ENCODE results near the gene AGAP2. TPM values are rescaled to one million over a fixed set of nuclear protein-coding genes. Genes with fewer than 3 reads are reported as not detected.
A peak's percentile ranks its signal among the peaks of the same experiment; 100 is the strongest.

The AGAP2 gene
- total and polyA plus RNA-seq, 2 of the 8 experiments (the other 6 are each of a cell fraction or from before 2014, with no cell fraction given): 1.5 TPM

GRCh38 chr12:57771873-57772428, 33.4 kb upstream of the AGAP2 start, which contains the start of gene METTL1:
Gene METTL1, minus strand, starts transcription at chr12:57772105. Its CDS starts 22 bp downstream, at chr12:57772083.
- peak within 1 kb of the TSS; percentile 99 for H3K27ac ChIP-seq (ENCODE audit: low read depth, low read length)
- H4K91ac ChIP-seq (replicated peaks; ENCODE audit: insufficient read length, low read length): peak within 1 kb of the TSS; percentile 96
- WGBS, 2 experiments (ENCODE audit: extremely low coverage in 1 of 2, insufficient coverage in 1 of 2, insufficient read length in 1 of 2, insufficient replicate concordance in 2 of 2, low coverage in 1 of 2, low lambda C conversion rate in 2 of 2, missing lambda C conversion rate in 1 of 2): 2% methylated on average over 27 of the region's 28 CpGs; no CpG with 5 or more reads in 1 of the 2 experiments
- H3K18ac ChIP-seq (ENCODE audit: extremely low read depth, low read length): peak within 1 kb of the TSS; percentile 99
- H2AK5ac ChIP-seq (ENCODE audit: low read depth, low read length): peak within 1 kb of the TSS; percentile 65; the same call in 1 of the 2 replicates
- H3K56ac ChIP-seq (replicated peaks; ENCODE audit: insufficient read length, low read depth, low read length): peak within 1 kb of the TSS; percentile 85
- H3K27me3 ChIP-seq (replicated peaks in 1 of 4; ENCODE audit: control insufficient read depth in 3 of 4, extremely low read depth in 1 of 4, insufficient read depth in 3 of 4, low read length in 3 of 4): peaks cover 0 to 6% (median 3%) of the 10 kb centered on the region in 4 experiments; a peak in 4 of 7 replicates
- no peaks in the 10 kb centered on the region for H4K20me1 ChIP-seq (replicated peaks in 1 of 2; ENCODE audit: control insufficient read depth in 1 of 2, insufficient read depth in 2 of 2, low read length in 2 of 2)
- peak within 1 kb of the TSS; percentile 79 to 99 (median 95) for H3K4me3 ChIP-seq (ENCODE audit: extremely low read depth in 1 of 4, insufficient read depth in 2 of 4, low read depth in 3 of 4, low read length in 4 of 4)
- H3K9ac ChIP-seq (replicated peaks in 1 of 4; ENCODE audit: extremely low read depth in 1 of 4, low read depth in 3 of 4, low read length in 3 of 4): peak within 1 kb of the TSS; percentile 98 to 100 (median 99)
- peaks cover 10 to 17% (median 13%) of the 10 kb centered on the region in 4 experiments; a peak in 7 of 8 replicates for H3K36me3 ChIP-seq (ENCODE audit: control insufficient read depth in 2 of 4, insufficient read depth in 4 of 4, low read length in 3 of 4)
- ChIA-PET CTCF (ENCODE audit: partially characterized antibody) (interaction anchor here (1.0 to 4.5 kb wide), 5 partner anchors 11 to 78 kb away, joined by 3 to 28 read pairs (median 7); partner anchors contain the start of genes OS9 and TSFM), POLR2A (ENCODE audit: partially characterized antibody) (interaction anchor here (0.7 to 2.0 kb wide), 31 partner anchors 9 to 179 kb away, joined by 3 to 22 read pairs (median 4); partner anchors contain the start of genes CTDSP2, MARCHF9, TSFM and TSPAN31)
- peak within 1 kb of the TSS; percentile 99 for H2BK15ac ChIP-seq (ENCODE audit: low read length)
- FAIRE-seq (no peak), DNase-seq (ENCODE audit: low read depth in 1 of 2, low spot score in 2 of 2) (peak; percentile 91 to 96)
- peak within 1 kb of the TSS; percentile 100 for H4K8ac ChIP-seq (ENCODE audit: extremely low read depth, insufficient read depth, low read length)
- peak within 1 kb of the TSS; percentile 91 for H3K4ac ChIP-seq (replicated peaks; ENCODE audit: insufficient read length, low read depth, low read length)
- H3K79me2 ChIP-seq (ENCODE audit: control insufficient read depth in 1 of 2, insufficient read depth in 2 of 2, low read length in 2 of 2): 0 out of 4 replicates have a peak, but pooled peaks cover 0 to 7% of the 10 kb centered on the region in 2 experiments
- H3K4me2 ChIP-seq (ENCODE audit: insufficient read depth in 1 of 2, low read depth in 2 of 2, low read length in 2 of 2): peak within 1 kb of the TSS; percentile 96 to 99
- peak within 1 kb of the TSS; percentile 99 for H4K5ac ChIP-seq (ENCODE audit: insufficient read length, low read depth, low read length)
- H2BK120ac ChIP-seq (replicated peaks; ENCODE audit: low read depth, low read length): peak within 1 kb of the TSS; percentile 86
- H2BK12ac ChIP-seq (ENCODE audit: low read depth, low read length): peak within 1 kb of the TSS; percentile 99
- 0 out of 2 replicates have a peak within 1 kb of the TSS, but pooled peaks have one; percentile 82 for H2BK20ac ChIP-seq (ENCODE audit: low read length)
- no peaks in the 10 kb centered on the region for H3K9me3 ChIP-seq (ENCODE audit: insufficient read depth in 2 of 2, low read depth in 1 of 2, low read length in 1 of 2)
- H3K14ac ChIP-seq (ENCODE audit: insufficient read length): peak within 1 kb of the TSS; percentile 35
- peak within 1 kb of the TSS; percentile 100 for H2BK5ac ChIP-seq (ENCODE audit: low read depth, low read length)
- no peaks in the 10 kb centered on the region; the same call in 1 of the 2 replicates for H3K79me1 ChIP-seq (ENCODE audit: low read depth, low read length)
- H3K23ac ChIP-seq (ENCODE audit: insufficient read length): no peak within 1 kb of the TSS
- peaks cover 12% of the 10 kb centered on the region; the same call in 1 of the 2 replicates for H3K23me2 ChIP-seq (ENCODE audit: low read depth, low read length)
- peaks cover 3 to 9% (median 5%) of the 10 kb centered on the region in 4 experiments; a peak in 5 of 7 replicates for H3K4me1 ChIP-seq (replicated peaks in 1 of 4; ENCODE audit: control insufficient read depth in 3 of 4, insufficient read depth in 4 of 4, low read length in 3 of 4)
- peak within 1 kb of the TSS; percentile 80 for H2AFZ ChIP-seq (ENCODE audit: low read length)
- peak; percentile 93 to 98; a peak in 3 of 4 replicates for TF ChIP-seq SIN3A (conservative IDR thresholded peaks at IDR 0.05 in 1 of 2, IDR thresholded peaks at IDR 0.05 in 1 of 2; ENCODE audit: low read depth in 1 of 2, low read length in 2 of 2)
- no peak for TF ChIP-seq KDM1A (IDR thresholded peaks at IDR 0.05; ENCODE audit: borderline replicate concordance, low read length)
- no peak for TF ChIP-seq CBX5 (IDR thresholded peaks at IDR 0.05; ENCODE audit: low read depth, low read length)
- peak; percentile 85 for TF ChIP-seq SP4 (IDR thresholded peaks at IDR 0.05; ENCODE audit: low read length)
- TF ChIP-seq TAF1 (IDR thresholded peaks at IDR 0.05; ENCODE audit: low read depth, low read length): peak; percentile 99
- TF ChIP-seq E2F6 (IDR thresholded peaks at IDR 0.05): peak; percentile 81
- no peak for TF ChIP-seq RXRA (IDR thresholded peaks at IDR 0.05; ENCODE audit: insufficient read depth, low read depth, low read length)
- no peak for TF ChIP-seq SUZ12 (IDR thresholded peaks at IDR 0.05; ENCODE audit: low read length)
- TF ChIP-seq FOSL1 (IDR thresholded peaks at IDR 0.05; ENCODE audit: insufficient read depth, low read depth, low read length): no peak
- no peak for TF ChIP-seq GABPA (IDR thresholded peaks at IDR 0.05; ENCODE audit: borderline replicate concordance, insufficient read depth, low read length)
- peak; percentile 88 for TF ChIP-seq KDM5A (IDR thresholded peaks at IDR 0.05; ENCODE audit: low read length)
